SK-N-SH (cell line): ENCODE measurements around the gene ADAMTSL1.

ENCODE experiments used
- JUND ChIP-seq: IDR thresholded peaks from 2 replicates; pipeline ENCODE4 v1.4.0; 2012
- POLR2AphosphoS5 ChIP-seq: IDR thresholded peaks from 2 replicates; pipeline ENCODE4 v1.6.1; 2012; ENCODE audit warnings: low read depth, low read length
- RCOR1 ChIP-seq: fragments of 150-350 bp; IDR thresholded peaks from 2 replicates; pipeline ENCODE4 v1.6.1; 2017; ENCODE audit warnings: antibody characterized with exemption, low read length
- SIN3A ChIP-seq: IDR thresholded peaks from 2 replicates; pipeline ENCODE4 v1.6.1; 2012; ENCODE audit warnings: low read depth, mild to moderate bottlenecking, low read length, moderate library complexity, borderline replicate concordance

DNA sequence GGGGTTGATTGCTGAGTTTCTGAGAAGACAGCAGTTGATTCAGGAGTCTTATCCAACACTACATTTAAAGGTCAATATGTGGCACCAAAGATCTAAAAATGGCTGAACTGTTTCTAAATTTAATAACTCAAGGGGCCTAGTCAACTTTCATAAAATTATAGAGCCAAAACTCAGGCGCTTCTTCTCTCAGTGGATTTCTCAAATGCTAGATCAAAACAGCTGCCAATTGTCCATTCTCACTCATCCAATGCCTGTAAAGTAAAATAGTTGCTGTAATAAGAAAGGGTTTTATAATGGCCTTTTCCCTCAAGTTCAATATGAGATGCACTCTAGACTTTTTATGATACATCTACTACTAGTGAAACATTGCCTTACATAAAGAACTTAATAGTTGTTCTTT is 26.5 kb downstream of the ADAMTSL1 start:
- TF ChIP-seq SIN3A (no peak), POLR2AphosphoS5 (no peak), JUND (no peak), RCOR1 (no peak)
